ENCODE results near the gene NFX1. TPM values are rescaled to one million over a fixed set of nuclear protein-coding genes. Genes with fewer than 3 reads are reported as not detected.
"Not testable (repeated sequence)": the region's sequence is repeated elsewhere in the genome, so short reads cannot be mapped to it uniquely, and the experiment has no call there.

The NFX1 gene
- total RNA-seq, 1 donor from 2014 or later = 37.5 TPM

DNA sequence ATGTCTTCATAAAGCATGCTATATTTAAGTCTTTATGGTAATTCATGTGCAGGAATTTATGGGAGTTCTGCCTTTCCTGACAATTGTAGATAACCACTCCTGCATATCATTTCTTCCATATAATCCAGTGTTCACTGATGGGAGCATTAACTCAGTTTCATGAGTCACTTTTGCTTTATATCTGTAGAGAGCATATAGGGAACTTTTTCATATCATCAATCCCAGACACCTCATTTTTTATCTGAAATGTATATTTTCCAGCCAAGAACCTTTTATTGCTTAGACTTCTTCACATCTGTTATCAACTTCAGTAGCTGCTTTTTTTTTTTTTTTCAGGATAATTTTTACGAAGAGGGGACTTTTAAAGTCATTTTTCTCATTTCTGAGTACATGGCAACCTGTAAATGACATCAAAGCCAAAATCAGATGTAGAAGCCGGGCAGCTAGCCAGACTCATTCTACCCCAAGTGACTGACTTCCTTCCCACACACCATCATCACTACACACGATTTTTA, 41.1 kb downstream of the NFX1 start:
- Mint-ChIP-seq H3K36me3 (ENCODE audit: unreplicated experiment) (no peaks in the 10 kb centered on the region), H3K27ac (ENCODE audit: unreplicated experiment) (no peak overlapping the region), H3K4me3 (ENCODE audit: unreplicated experiment) (no peak overlapping the region), H3K4me1 (ENCODE audit: low read depth, unreplicated experiment) (no peaks in the 10 kb centered on the region), H3K27me3 (ENCODE audit: unreplicated experiment) (no peaks in the 10 kb centered on the region), H3K9me3 (ENCODE audit: unreplicated experiment) (no peaks in the 10 kb centered on the region)
- no peak for DNase-seq
- TF ChIP-seq, protein P1, sequence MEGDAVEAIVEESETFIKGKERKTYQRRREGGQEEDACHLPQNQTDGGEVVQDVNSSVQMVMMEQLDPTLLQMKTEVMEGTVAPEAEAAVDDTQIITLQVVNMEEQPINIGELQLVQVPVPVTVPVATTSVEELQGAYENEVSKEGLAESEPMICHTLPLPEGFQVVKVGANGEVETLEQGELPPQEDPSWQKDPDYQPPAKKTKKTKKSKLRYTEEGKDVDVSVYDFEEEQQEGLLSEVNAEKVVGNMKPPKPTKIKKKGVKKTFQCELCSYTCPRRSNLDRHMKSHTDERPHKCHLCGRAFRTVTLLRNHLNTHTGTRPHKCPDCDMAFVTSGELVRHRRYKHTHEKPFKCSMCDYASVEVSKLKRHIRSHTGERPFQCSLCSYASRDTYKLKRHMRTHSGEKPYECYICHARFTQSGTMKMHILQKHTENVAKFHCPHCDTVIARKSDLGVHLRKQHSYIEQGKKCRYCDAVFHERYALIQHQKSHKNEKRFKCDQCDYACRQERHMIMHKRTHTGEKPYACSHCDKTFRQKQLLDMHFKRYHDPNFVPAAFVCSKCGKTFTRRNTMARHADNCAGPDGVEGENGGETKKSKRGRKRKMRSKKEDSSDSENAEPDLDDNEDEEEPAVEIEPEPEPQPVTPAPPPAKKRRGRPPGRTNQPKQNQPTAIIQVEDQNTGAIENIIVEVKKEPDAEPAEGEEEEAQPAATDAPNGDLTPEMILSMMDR (IDR thresholded peaks at IDR 0.05; ENCODE audit: partially characterized antibody, unreplicated experiment) = no peak

DNA sequence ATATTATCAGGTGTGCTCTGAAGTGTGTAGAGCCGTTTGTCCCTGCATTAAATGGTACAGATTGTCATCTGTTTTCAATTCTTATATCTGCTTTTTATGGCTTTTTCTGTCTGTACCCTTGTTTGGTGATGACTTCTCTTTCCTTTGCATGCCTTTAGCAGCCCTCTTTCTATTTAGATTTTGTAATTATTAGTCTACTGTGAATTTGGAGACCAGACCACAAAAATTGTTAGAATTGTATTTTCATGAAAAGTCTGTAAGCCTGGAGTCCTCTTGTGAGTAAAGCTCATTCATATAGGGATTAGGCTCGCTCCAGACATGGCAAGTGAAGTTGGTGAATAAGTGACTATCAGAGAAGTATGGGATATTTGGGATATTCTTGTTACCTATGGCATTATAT, 41.7 kb downstream of the NFX1 start:
- no peak overlapping the region for H3K4me3 Mint-ChIP-seq (ENCODE audit: unreplicated experiment)

DNA sequence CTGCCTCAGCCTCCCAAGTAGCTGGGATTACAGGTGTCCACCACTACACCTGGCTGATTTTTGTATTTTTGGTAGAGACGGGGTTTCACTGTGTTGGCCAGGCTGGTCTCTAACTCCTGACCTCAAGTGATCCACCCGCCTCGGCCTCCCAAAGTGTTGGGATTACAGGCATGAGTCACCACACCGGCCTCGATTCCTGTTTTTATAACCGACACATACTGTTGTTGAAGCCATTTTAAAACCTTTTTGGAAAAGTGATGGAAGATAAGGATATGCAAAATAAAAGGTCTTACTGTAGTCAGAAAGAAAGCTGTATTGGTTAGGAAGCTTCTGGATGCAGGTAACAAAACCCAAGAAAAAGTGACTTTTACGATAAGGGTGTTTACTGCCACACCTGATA, 42.6 kb downstream of the NFX1 start:
- not testable (repeated sequence) for H3K27me3 Mint-ChIP-seq (ENCODE audit: unreplicated experiment); DNase-seq; H3K4me3 Mint-ChIP-seq (ENCODE audit: unreplicated experiment); H3K27ac Mint-ChIP-seq (ENCODE audit: unreplicated experiment); H3K9me3 Mint-ChIP-seq (ENCODE audit: unreplicated experiment); H3K4me1 Mint-ChIP-seq (ENCODE audit: low read depth, unreplicated experiment); H3K36me3 Mint-ChIP-seq (ENCODE audit: unreplicated experiment)

More for the DNA sequence above, 41.7 kb downstream of the NFX1 start:
- Mint-ChIP-seq H3K36me3 (ENCODE audit: unreplicated experiment) (no peaks in the 10 kb centered on the region), H3K4me1 (ENCODE audit: low read depth, unreplicated experiment) (no peaks in the 10 kb centered on the region), H3K9me3 (ENCODE audit: unreplicated experiment) (no peaks in the 10 kb centered on the region), H3K27me3 (ENCODE audit: unreplicated experiment) (no peaks in the 10 kb centered on the region), H3K27ac (ENCODE audit: unreplicated experiment) (no peak overlapping the region)
- no peak for DNase-seq
- TF ChIP-seq, protein P1 (IDR thresholded peaks at IDR 0.05; ENCODE audit: partially characterized antibody, unreplicated experiment) = no peak

DNA sequence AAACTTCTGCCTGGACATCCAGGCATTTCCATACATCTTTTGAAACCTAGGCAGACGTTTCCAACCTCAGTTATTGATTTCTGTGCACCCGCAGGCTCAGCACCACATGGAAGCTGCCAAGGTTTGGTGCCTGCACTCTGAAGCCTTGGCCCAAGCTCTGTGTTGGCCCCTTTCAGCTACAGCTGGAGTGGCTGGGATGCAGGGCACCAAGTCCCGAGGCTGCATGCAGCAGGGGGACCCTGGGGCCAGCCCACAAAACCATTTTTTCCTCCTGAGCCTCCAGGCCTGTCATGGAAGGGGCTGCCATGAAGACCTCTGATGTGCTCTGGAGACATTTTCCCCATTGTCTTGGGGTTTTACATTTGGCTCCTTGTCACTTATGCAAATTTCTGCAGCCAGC, 49.9 kb downstream of the NFX1 start:
- no peak overlapping the region for H3K4me3 Mint-ChIP-seq (ENCODE audit: unreplicated experiment)
- no peak overlapping the region for H3K27ac Mint-ChIP-seq (ENCODE audit: unreplicated experiment)
- H3K36me3 Mint-ChIP-seq (ENCODE audit: unreplicated experiment) = peaks cover 28% of the 10 kb centered on the region

DNA sequence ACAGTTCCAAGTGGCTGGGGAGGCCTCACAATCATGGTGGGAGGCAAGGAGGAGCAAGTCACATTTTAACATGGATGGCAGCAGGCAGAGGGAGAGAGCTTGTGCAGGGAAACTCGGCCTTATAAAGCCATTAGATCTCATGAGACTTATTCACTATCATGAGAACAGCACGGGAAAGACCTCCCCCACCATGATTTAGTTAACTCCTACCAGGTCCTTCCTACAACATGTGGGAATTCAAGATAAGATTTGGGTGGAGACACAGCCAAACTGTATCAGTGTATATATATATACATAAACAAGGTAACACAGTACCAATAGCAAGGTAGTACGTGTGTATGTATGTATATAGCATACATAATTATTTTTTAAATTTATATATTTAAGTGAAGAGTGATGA, 50.9 kb downstream of the NFX1 start:
- H3K27ac Mint-ChIP-seq (ENCODE audit: unreplicated experiment) = peak overlapping the region; percentile 1
- DNase-seq = no peak
- TF ChIP-seq, protein P1 (IDR thresholded peaks at IDR 0.05; ENCODE audit: partially characterized antibody, unreplicated experiment) = no peak
- H3K9me3 Mint-ChIP-seq (ENCODE audit: unreplicated experiment) = peaks cover 12% of the 10 kb centered on the region
- H3K36me3 Mint-ChIP-seq (ENCODE audit: unreplicated experiment) = peaks cover 32% of the 10 kb centered on the region
- peaks cover 4% of the 10 kb centered on the region for H3K27me3 Mint-ChIP-seq (ENCODE audit: unreplicated experiment)
- no peak overlapping the region for H3K4me3 Mint-ChIP-seq (ENCODE audit: unreplicated experiment)
- no peaks in the 10 kb centered on the region for H3K4me1 Mint-ChIP-seq (ENCODE audit: low read depth, unreplicated experiment)

More for the DNA sequence above, 49.9 kb downstream of the NFX1 start:
- H3K27me3 Mint-ChIP-seq (ENCODE audit: unreplicated experiment) = peaks cover 4% of the 10 kb centered on the region
- DNase-seq = no peak
- no peaks in the 10 kb centered on the region for H3K4me1 Mint-ChIP-seq (ENCODE audit: low read depth, unreplicated experiment)
- H3K9me3 Mint-ChIP-seq (ENCODE audit: unreplicated experiment) = peaks cover 12% of the 10 kb centered on the region
- TF ChIP-seq, protein P1 (IDR thresholded peaks at IDR 0.05; ENCODE audit: partially characterized antibody, unreplicated experiment) = no peak
